ENCODE data around the gene C9orf40.

C9orf40 gene

GRCh38 chr9:74935008-74935407, 17.7 kb downstream of the C9orf40 start:
- no peak for DNase-seq

- DNase-seq, result no peak
These were observed 31.0 kb downstream of the C9orf40 start for GRCh38 chr9:74921737-74922136.

- no peak for DNase-seq
These were observed 31.6 kb downstream of the C9orf40 start for GRCh38 chr9:74920944-74921626.

GRCh38 chr9:74910036-74910435, 42.7 kb downstream of the C9orf40 start:
- DNase-seq, result no peak

- DNase-seq, result no peak
These were observed 44.0 kb downstream of the C9orf40 start for GRCh38 chr9:74908665-74909064.

- no peak for DNase-seq
These were observed 45.6 kb downstream of the C9orf40 start for GRCh38 chr9:74907085-74907484.

GRCh38 chr9:74901001-74901400, 51.7 kb downstream of the C9orf40 start:
- no peak for DNase-seq

Data from activated CD8-positive, alpha-beta memory T cell treated with anti-CD3 and anti-CD28 coated beads, Interleukin-2, amount 50 U/mL, for 4 hours (primary cell).